HG02642 (cell line): ENCODE measurements around the gene RPS6KA2.
"Not testable (repeated sequence)": the region's sequence is repeated elsewhere in the genome, so short reads cannot be mapped to it uniquely, and the experiment has no call there.

Source experiments
- ATAC-seq: cut with Tn5 transposase; IDR thresholded peaks from one replicate; pipeline ENCODE4 v1.9.1; 2021; ENCODE audit warnings: mild to moderate bottlenecking; ENCODE audit not compliant: unreplicated experiment, poor library complexity

Gene RPS6KA2

DNA sequence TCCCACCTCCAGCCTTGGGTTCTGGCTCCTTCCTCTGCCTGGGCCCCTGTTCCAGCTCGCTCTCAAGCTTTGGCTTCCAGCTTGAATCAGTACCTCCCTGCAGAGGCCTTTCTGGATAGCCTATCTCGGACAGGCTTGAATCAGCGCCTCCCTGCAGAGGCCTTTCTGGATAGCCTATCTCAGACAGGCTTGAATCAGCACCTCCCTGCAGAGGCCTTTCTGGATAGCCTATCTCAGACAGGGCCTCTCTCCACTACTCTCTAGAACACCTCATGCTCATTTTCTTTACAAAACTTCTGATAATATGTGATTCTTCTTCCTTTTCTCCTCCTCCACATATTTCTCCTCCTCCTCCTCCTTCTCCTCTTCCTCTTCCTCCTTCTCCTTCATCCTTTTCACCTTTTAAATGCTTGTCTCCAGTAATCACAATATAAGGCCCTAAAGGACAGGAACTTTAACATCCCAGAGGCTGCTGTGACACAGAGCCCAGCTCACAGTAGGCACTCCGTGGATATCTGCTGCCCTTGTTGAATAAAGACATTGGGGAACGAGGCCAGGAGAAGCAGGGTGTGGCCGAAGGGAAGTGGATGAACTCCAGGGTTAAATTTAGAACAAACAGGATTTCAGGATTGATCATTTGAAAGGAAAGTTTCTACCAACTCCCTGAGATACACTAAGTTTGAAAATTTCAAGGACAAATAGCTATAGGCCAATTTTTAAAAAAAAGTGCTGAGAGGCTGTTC, 9.3 kb upstream of the RPS6KA2 start:
- ATAC-seq: no peak

DNA sequence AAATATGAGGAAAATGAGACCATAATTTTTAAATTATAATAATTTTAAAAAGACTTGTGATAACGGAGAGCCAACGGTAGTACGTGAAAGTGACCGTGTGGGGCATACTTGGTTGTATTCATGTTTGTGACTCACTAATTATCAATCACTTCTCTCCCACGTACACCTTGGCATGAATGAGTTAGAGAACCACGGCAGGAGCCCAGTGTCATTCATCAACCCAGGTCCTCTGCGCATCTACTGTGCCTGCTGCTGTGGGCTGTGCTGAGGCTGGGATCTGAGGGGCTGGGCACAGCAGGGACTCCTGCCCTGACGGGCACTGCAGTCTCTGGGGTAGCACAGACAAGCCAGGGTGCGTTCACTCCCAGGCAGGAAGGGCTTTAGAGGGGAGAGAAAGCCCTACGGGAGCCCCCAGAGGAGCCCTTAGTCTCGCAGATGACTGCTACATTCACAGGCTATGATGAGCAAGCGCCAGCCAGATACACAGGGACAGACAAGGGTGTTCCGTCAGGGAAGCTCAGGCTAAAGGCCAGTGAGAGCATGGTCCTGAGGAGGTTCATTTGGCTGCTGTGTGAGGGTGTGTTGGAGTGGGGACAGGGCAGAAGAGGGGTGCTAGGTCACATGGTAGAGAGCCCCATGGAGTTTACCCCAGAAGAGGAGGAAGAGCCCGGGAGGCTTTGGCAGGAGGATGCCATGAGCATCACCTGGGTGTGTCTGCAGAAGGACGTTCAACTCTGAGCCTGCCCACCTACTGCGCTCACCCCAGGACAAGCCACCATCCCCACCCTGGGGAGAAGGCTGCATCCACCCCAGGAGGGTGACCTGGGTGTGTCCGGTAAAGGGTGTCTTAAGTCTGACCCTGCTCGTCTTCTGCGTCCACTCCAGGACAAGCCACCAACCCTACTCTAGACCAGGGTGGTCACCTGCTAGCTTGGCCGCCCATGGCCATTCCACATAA, 8.2 kb upstream of the RPS6KA2 start:
- no peak for ATAC-seq

- not testable (repeated sequence) for ATAC-seq
These were observed 7.5 kb upstream of the RPS6KA2 start for GRCh38 chr6:166634581-166634980.

GRCh38 chr6:166633732-166634535, 6.9 kb upstream of the RPS6KA2 start:
- no peak for ATAC-seq

DNA sequence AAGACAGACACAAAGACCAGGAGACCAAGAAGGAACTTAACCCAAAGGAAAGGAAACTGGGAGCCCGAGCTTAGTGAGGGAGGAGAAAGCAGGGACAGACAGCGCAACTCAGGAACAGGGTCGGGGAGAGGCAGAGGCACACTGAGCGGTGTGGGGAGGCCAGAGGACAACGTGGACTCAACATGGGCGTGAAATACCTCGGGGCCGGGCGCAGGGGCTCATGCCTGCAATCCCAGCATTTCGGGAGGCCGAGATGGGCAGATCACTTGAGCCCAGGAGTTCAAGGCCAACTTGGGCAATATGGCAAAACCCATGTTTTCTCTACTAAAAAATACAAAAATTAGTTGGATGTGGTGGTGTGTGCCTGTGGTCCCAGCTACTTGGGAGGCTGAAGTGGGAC, 5.7 kb upstream of the RPS6KA2 start:
- no peak for ATAC-seq

- ATAC-seq: no peak
These were observed 3.4 kb upstream of the RPS6KA2 start for GRCh38 chr6:166630462-166630861.

GRCh38 chr6:166629628-166630027, 2.6 kb upstream of the RPS6KA2 start:
- ATAC-seq: no peak

GRCh38 chr6:166627875-166628801, 1.1 kb upstream of the RPS6KA2 start:
- peak; percentile 33 for ATAC-seq

GRCh38 chr6:166626177-166627032, 646 bp downstream of the RPS6KA2 start:
- ATAC-seq: no peak

DNA sequence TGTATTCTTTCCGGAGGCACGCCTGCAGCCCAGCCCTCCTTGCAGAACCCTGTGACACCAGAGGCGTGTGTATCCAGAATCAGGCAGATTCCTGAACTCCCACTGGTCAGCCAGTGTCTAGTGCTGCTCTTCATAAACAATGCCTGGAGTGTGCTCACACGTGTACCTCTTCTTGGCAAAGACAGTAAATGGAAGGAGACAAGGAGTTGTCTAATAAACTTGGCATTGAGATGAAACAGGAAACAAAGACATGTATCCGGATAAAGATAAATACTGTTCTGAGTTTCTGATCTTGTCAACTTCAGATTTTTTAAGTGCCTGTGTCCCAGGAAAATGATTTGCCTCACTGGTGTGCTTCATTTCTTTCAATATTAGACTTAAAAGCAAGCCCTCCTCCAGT, 1.7 kb downstream of the RPS6KA2 start:
- ATAC-seq: no peak

- ATAC-seq: no peak
These were observed 2.8 kb downstream of the RPS6KA2 start for GRCh38 chr6:166624275-166624674.

- ATAC-seq: no peak
These were observed 3.7 kb downstream of the RPS6KA2 start for GRCh38 chr6:166623318-166623717.

- no peak for ATAC-seq
These were observed 5.9 kb downstream of the RPS6KA2 start for GRCh38 chr6:166621114-166621540.

DNA sequence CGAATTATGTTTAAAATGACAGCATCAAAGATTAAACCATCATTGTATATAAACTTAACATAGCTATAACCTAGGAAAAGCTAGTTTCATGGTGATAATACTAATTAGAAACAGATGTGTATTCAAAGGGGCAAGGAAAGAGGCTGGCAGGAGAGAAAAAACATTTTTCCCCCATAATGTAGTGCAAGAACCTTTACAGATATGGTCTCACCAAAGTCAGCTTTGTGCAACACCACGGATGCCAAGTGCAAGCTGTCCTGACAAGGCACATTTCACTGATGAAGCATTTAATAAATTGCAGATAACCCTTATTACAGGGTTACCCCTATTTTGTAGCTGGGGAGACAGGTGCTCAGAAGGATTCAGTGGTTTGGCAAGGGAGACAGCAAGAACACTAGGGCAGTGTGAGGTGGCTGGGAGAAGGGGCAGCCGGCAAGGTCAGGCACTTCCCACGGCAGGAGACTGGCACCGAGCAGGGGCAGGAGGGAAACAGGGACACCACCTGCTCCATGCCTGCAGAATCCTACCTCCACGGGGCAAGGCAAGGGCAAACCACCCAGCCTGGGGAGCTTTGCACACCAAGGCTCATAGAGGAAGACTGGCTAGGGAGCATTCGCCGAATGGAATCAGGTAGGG, 6.5 kb downstream of the RPS6KA2 start:
- no peak for ATAC-seq

DNA sequence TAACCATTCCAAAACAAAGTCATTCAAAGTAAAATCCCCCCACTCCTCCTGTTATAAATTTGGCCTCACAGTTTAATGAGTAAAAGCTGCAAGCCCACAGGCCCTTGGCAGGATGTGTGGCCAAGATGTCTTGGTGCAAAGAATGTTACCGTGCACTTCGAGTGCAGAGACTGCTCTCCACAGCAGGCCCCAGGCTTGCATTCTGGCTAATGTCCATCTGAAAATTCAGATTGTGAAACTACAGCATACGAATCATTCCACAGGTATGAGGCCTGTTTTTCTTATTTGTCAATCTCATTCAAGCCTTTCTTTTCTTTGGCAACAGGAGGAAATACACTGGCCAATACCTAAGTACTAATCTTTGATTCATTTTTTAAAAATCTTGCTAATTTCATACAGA, 7.1 kb downstream of the RPS6KA2 start:
- ATAC-seq: no peak

DNA sequence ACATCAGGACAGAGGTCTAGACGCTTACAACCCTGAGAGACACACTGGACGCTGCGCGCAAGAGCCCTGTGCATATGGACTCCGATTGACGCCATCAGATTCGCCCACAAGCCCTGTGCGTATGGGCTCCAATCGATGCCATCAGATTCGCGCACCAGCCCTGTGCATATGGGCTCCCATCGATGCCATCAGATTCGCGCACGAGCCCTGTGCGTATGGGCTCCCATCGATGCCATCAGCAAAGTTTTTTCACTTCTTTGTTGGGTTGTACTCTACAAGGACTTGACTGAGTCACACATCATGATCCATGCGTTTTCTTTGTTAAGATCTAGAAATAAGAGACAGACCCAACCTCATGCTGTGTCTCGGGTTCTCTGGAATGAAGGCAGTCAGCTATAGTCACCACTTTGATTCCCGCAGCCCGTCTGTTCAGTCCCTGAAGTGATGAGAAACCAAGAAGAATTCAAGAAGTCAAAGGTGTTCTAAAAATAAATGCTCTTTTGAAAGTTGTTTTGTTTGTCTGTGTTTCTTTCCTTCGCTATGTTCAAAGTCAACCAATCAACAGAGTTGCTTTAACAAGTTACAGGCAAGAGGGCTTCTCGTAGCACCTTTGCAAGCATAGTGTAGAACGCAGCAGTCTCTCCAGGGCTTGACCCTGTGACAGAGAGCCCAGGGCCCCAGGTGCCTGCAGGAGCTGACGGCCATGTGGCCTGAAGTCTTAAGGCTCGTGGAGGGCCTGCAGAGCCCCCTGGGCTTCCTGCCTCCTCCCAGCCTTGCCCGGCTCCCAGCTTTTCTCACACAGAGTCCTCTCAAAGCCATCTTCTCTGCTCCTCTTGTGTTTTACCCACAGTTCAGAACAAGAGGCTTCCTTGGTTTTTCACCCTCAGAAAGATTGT, 7.9 kb downstream of the RPS6KA2 start:
- ATAC-seq: no peak

GRCh38 chr6:166618251-166618650, 8.8 kb downstream of the RPS6KA2 start:
- no peak for ATAC-seq
